Measurements from ENCODE around the gene GALNT18. TPM values are rescaled to one million over a fixed set of nuclear protein-coding genes. Genes with fewer than 3 reads are reported as not detected.

Gene GALNT18
- total and polyA plus RNA-seq, 8 donors = 16.4 to 42.6 (median 23.0) TPM

- Histone ChIP-seq H3K27me3 (no peaks in the 10 kb centered on the region), H3K9me3 (no peaks in the 10 kb centered on the region), H3K27ac (no peak overlapping the region), H3K4me3 (no peak overlapping the region), H3K4me1 (peaks cover 10 to 11% of the 10 kb centered on the region in 2 donors), H3K36me3 (no peaks in the 10 kb centered on the region)
- ATAC-seq (no peak), DNase-seq (peak in 2 of 4 donors; percentile 74 to 75)
- no peak for TF ChIP-seq CTCF (IDR thresholded peaks at IDR 0.05)
- intact Hi-C loops (cut with DNase I) = no loop called here
These were observed 376.4 kb downstream of the GALNT18 start for GRCh38 chr11:11245453-11245852.

- Histone ChIP-seq H3K9me3 (no peaks in the 10 kb centered on the region), H3K4me3 (no peak overlapping the region), H3K36me3 (no peaks in the 10 kb centered on the region), H3K27ac (peak overlapping the region; percentile 55 to 57), H3K27me3 (no peaks in the 10 kb centered on the region), H3K4me1 (peaks cover 10 to 11% of the 10 kb centered on the region in 2 donors)
- intact Hi-C loops (cut with DNase I) = no loop called here
- DNase-seq (peak in 1 of 4 donors; percentile 22), ATAC-seq (no peak)
- no peak for TF ChIP-seq CTCF (IDR thresholded peaks at IDR 0.05)
These were observed 377.2 kb downstream of the GALNT18 start for GRCh38 chr11:11244470-11245080.

GRCh38 chr11:11243590-11244469 lies 378.0 kb downstream of the GALNT18 start:
- Histone ChIP-seq H3K9me3 (no peaks in the 10 kb centered on the region), H3K4me1 (peaks cover 10 to 11% of the 10 kb centered on the region in 2 donors), H3K36me3 (no peaks in the 10 kb centered on the region), H3K27me3 (no peaks in the 10 kb centered on the region), H3K27ac (peak overlapping the region; percentile 55 to 57), H3K4me3 (no peak overlapping the region)
- peak in 3 of 4 donors; percentile 35 to 62 (median 39) for DNase-seq
- intact Hi-C loops (cut with DNase I) = no loop called here
- peak; percentile 80 for ATAC-seq
- TF ChIP-seq CTCF (IDR thresholded peaks at IDR 0.05) = no peak

GRCh38 chr11:11243209-11243589 lies 378.6 kb downstream of the GALNT18 start:
- Histone ChIP-seq H3K4me3 (no peak overlapping the region), H3K27ac (peak overlapping the region; percentile 55 to 57), H3K27me3 (no peaks in the 10 kb centered on the region), H3K36me3 (no peaks in the 10 kb centered on the region), H3K4me1 (peaks cover 10 to 11% of the 10 kb centered on the region in 2 donors), H3K9me3 (no peaks in the 10 kb centered on the region)
- ATAC-seq = peak; percentile 40
- no peak for TF ChIP-seq CTCF (IDR thresholded peaks at IDR 0.05)
- intact Hi-C loops (cut with DNase I) = no loop called here
- DNase-seq = peak in 2 of 4 donors; percentile 14 to 35

- Histone ChIP-seq H3K27me3 (no peaks in the 10 kb centered on the region), H3K36me3 (no peaks in the 10 kb centered on the region), H3K9me3 (no peaks in the 10 kb centered on the region), H3K4me1 (peaks cover 10 to 11% of the 10 kb centered on the region in 2 donors), H3K4me3 (no peak overlapping the region), H3K27ac (no peak overlapping the region)
- DNase-seq (no peak), ATAC-seq (no peak)
- intact Hi-C loops (cut with DNase I) = no loop called here
- TF ChIP-seq CTCF (IDR thresholded peaks at IDR 0.05) = no peak
These were observed 380.5 kb downstream of the GALNT18 start for GRCh38 chr11:11241284-11241683.
